ENCODE results near the gene RBPJ.
A peak's percentile ranks its signal among the peaks of the same experiment; 100 is the strongest.

Gene RBPJ

DNA sequence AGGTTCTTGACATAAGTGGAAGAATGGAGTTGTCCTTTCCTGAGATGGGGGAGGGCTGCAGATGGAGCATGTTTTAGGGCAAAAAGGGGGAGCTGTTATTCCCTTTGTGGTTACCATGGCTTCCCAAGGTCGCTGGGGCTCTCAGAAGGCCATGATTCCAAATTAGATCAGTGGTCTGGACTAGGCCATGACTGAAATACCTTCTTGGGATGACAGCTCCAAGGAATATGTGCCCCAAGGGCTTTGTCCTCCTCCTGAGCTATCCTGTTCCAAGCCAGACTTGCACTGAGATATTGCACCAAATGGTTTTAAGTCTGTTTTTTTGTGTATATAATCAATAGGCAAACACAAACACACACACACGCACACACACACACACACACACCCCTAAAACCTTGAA lies 3.0 kb upstream of the RBPJ start:
- peaks cover 31% of the 10 kb centered on the region for H3K4me1 Mint-ChIP-seq (ENCODE audit: low read depth)
- peaks cover 29% of the 10 kb centered on the region for H3K9me3 Mint-ChIP-seq
- no peak overlapping the region for H3K27ac Mint-ChIP-seq
- H3K27me3 Mint-ChIP-seq (ENCODE audit: low read depth): no peaks in the 10 kb centered on the region
- no peak overlapping the region for H3K4me3 Mint-ChIP-seq
- peaks cover 22% of the 10 kb centered on the region for H3K36me3 Mint-ChIP-seq (ENCODE audit: low read depth)

DNA sequence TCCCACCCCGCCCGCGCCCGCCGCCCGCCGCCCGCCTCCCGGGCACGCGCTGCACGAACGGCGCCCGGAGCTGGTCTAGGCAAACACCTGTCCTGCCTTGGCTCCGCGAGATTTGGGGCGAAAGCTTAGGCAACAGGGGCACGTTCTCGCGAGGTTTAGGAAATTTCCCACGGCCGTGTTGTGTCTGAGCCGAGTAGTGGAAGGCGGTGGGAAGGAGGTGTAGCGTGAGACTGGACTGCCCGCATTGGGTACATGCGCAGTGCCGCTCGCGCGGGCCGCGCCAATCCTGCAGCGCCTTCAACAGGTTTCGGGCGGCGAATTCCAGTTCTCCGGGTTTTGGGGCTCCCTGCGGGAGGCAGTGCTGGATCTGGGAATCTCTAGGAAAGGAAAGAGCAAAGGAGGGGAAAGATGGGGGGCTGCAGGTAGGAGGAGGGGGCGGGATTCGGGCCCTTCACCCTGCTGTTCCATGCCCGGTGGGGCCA lies 1.3 kb upstream of the RBPJ start:
- Mint-ChIP-seq H3K36me3 (ENCODE audit: low read depth) (peaks cover 23% of the 10 kb centered on the region), H3K9me3 (peaks cover 25% of the 10 kb centered on the region), H3K4me3 (peak overlapping the region; percentile 96), H3K27ac (peak overlapping the region; percentile 100), H3K4me1 (ENCODE audit: low read depth) (peaks cover 40% of the 10 kb centered on the region), H3K27me3 (ENCODE audit: low read depth) (no peaks in the 10 kb centered on the region)

DNA sequence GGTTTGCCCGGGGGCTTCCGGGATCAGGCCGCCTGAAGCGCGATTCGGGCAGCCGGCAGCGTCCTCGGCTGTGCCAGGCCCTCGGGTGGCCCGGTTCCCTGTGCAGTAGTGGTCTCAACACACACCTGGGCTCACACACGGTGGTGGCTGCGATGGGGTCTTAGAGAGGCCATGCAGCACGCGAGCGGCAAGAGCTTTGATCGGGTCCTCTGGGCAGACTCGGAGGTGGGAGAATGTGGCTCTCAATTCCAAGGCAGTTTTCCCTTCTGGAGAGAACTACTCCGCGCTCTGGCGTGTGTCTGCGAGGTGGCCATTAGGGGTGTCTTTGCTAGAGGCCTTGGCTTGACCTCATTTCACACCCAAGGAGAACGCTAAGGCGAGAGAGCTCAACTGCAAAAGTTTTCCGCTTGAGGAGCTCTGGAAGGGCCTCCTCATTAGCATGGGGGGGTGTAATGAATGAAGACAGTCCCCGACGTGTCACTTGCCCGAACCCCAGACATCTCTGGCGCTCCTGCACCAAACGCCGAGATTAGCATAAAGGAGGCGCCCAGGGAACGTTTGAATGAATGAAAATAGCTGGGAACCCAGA lies 771 bp upstream of the RBPJ start:
- Mint-ChIP-seq H3K27me3 (ENCODE audit: low read depth) (no peaks in the 10 kb centered on the region), H3K4me1 (ENCODE audit: low read depth) (peaks cover 41% of the 10 kb centered on the region), H3K9me3 (peaks cover 22% of the 10 kb centered on the region), H3K4me3 (peak overlapping the region; percentile 96), H3K36me3 (ENCODE audit: low read depth) (peaks cover 23% of the 10 kb centered on the region), H3K27ac (peak overlapping the region; percentile 100)

DNA sequence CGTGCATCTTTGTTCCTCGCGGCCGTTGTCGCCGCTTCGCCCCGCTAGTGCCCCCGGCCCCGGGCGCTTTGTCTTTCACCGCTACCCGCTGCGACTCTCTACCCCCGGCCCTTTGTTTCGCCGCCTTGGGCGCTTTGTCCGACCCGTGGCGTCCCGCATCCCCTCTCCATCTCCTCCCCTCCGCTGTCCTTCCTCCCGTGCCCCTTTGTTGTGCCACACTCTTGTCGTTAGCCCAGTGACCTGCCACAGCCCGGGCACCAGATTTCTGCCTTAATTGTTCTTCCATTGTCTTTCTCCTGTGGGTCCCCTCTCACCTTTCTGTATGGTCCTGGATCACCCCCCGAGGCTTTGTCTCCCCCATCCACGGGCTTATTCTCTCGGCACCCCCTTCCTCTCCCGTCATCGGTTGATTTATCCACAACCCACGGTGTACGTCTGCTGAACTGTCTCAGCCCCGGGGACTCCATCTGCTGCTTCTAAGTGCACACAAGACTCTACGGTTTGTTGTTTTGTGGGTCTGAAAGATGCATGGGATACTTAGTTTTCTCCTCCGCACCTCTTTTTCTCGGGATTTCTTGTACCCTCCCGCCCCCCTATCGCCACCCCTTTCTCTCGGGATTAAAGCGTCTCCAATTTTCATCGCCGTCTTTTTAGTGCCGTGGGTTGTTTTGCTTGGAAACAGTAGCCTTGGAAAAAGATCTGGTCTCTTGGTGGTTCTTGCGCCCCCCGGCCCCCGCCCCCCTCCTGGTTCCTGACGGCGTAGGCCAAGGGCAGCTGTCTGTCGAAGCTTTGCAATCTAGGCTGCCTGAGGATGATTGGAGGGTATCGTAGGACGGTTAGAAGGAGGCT lies 783 bp downstream of the RBPJ start:
- Mint-ChIP-seq H3K27me3 (ENCODE audit: low read depth) (no peaks in the 10 kb centered on the region), H3K27ac (peak overlapping the region; percentile 100), H3K4me3 (peak overlapping the region; percentile 100), H3K36me3 (ENCODE audit: low read depth) (peaks cover 19% of the 10 kb centered on the region), H3K4me1 (ENCODE audit: low read depth) (peaks cover 45% of the 10 kb centered on the region), H3K9me3 (peaks cover 13% of the 10 kb centered on the region)

DNA sequence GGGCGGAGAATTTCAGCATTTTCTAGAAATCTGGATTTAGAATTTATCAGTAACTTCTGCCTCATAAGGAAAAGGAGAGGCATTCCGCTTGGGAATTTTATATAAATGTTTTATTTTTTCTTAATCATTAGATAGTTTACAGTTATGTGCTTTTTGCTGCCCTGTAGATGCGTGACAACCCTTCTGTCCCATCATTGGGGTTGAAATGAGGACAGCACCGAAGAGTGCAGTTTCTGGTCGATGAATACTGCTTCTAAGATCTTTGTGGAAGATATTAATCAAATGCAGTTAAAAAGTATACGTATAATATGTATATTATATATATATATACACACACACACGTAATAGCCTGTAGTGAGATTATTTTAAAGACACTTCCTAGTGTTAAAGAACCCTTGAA lies 1.5 kb downstream of the RBPJ start:
- H3K36me3 Mint-ChIP-seq (ENCODE audit: low read depth): peaks cover 16% of the 10 kb centered on the region

DNA sequence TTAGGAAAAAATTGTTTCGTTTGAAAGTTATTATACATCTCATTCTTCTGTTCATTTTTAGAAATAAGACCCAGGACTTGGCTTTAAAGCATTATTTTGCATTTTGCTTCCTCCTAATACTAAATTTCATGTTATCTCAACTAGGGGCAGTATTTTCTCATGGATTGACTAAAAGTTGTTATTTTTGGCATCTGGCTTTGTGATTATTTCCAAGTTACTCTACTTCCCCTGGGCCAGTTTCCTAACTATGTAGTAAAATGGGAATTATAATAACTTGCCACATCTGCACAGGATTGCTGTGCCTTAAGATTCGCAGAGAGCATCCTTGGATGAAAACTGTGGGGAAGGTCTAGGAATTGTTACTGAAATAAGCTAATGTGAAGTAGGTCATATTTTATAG lies 3.0 kb downstream of the RBPJ start:
- Mint-ChIP-seq H3K27me3 (ENCODE audit: low read depth) (no peaks in the 10 kb centered on the region), H3K27ac (peak overlapping the region; percentile 34), H3K4me1 (ENCODE audit: low read depth) (peaks cover 36% of the 10 kb centered on the region), H3K36me3 (ENCODE audit: low read depth) (peaks cover 9% of the 10 kb centered on the region), H3K4me3 (peak overlapping the region; percentile 81), H3K9me3 (no peaks in the 10 kb centered on the region)

More for the DNA sequence above, 1.5 kb downstream of the RBPJ start:
- peak overlapping the region; percentile 100 for H3K27ac Mint-ChIP-seq
- H3K4me3 Mint-ChIP-seq: peak overlapping the region; percentile 100
- peaks cover 42% of the 10 kb centered on the region for H3K4me1 Mint-ChIP-seq (ENCODE audit: low read depth)
- peaks cover 7% of the 10 kb centered on the region for H3K9me3 Mint-ChIP-seq
- no peaks in the 10 kb centered on the region for H3K27me3 Mint-ChIP-seq (ENCODE audit: low read depth)

DNA sequence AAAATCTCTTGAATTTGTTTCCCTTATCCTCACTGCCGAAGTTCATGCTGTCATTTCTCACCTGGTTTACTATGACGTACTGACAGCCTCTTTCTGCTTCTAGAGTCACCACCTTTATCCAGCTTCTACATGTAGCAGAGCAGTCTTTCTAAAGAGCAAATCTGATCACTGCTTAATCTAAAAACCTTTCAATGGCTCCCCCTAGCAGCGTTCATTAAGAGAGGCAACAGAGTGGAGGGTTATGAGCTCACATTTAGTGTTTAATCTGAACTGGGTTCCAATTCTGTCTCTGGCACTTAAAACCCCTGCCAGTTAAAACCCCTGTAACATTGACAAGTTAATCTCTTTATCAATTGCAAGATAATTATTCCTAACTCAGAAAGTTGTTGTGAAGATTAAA lies 4.4 kb downstream of the RBPJ start:
- no peaks in the 10 kb centered on the region for H3K9me3 Mint-ChIP-seq
- peaks cover 37% of the 10 kb centered on the region for H3K4me1 Mint-ChIP-seq (ENCODE audit: low read depth)
- H3K27ac Mint-ChIP-seq: peak overlapping the region; percentile 50
- H3K27me3 Mint-ChIP-seq (ENCODE audit: low read depth): no peaks in the 10 kb centered on the region
- peak overlapping the region; percentile 52 for H3K4me3 Mint-ChIP-seq
- peaks cover 9% of the 10 kb centered on the region for H3K36me3 Mint-ChIP-seq (ENCODE audit: low read depth)

DNA sequence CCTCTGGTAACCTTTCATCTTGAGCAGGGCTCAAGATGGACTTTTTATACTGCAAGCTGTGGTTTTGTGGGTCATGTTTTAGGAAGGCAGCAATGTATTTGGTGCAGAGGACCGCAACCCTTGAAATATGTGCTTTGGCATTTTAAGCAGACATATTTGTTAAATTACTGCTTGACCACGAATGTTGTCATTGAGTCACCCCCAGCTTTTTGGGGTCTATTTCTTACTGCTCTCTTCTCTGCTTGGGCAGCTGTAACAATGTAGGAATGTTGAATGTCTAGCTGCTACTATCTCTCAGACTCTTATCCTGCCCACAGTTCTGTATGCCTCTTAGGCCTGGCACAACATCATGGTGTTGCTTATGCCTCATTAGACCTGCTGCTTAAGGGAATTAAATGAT lies 6.0 kb downstream of the RBPJ start:
- Mint-ChIP-seq H3K27ac (no peak overlapping the region), H3K9me3 (no peaks in the 10 kb centered on the region), H3K27me3 (ENCODE audit: low read depth) (no peaks in the 10 kb centered on the region), H3K36me3 (ENCODE audit: low read depth) (peaks cover 6% of the 10 kb centered on the region), H3K4me3 (peak overlapping the region; percentile 3), H3K4me1 (ENCODE audit: low read depth) (peaks cover 46% of the 10 kb centered on the region)

DNA sequence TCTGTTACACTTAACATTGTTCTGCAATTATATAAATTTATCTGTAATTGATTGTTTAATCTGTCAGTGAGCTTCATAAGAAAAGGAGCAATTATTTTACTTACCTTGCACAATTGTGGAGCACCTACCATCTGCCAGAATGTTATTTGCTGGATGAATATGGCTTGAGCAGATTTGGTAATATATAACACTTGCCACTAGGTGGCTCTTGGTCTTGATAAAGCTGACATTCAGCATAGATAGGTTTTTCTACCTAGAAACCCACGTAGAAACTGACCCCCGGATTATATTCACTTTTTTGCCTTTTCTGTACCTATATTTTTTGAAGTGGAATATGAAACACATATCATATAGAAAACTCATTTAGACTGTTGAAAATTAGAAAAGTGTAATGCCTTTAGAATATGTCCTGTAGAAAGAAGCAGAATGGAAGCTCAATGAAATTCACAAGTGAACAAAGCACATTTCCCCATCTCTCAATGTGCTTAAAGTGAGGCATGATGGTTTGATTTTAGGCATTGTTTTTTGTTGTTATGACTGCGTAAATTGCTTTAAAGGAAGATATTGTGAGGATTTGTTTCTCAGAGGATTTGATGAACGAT lies 9.5 kb downstream of the RBPJ start:
- H3K9me3 Mint-ChIP-seq: no peaks in the 10 kb centered on the region
- peaks cover 2% of the 10 kb centered on the region for H3K36me3 Mint-ChIP-seq (ENCODE audit: low read depth)
- H3K27ac Mint-ChIP-seq: no peak overlapping the region
- peaks cover 26% of the 10 kb centered on the region for H3K4me1 Mint-ChIP-seq (ENCODE audit: low read depth)
- H3K27me3 Mint-ChIP-seq (ENCODE audit: low read depth): no peaks in the 10 kb centered on the region
- no peak overlapping the region for H3K4me3 Mint-ChIP-seq

DNA sequence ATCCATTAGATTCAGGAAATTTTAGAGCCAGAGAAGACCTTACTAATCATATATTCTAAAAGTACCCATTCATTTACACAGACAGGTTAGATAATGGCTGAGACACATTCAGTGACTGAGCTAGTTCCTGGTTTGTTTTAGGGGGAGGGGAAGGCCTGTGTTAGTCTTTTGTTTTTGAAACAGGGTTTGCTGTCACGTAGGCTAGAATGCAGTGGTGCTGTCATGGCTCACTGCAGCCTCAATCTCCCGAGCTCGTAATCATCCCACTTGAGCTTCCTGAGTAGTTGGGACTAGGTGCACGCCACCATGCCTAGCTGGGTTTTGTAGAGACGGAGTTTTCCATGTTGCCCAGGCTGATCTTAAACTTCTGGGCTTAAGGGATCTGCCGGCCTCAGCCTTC lies 10.1 kb downstream of the RBPJ start:
- Mint-ChIP-seq H3K9me3 (no peaks in the 10 kb centered on the region), H3K4me1 (ENCODE audit: low read depth) (peaks cover 26% of the 10 kb centered on the region), H3K27me3 (ENCODE audit: low read depth) (no peaks in the 10 kb centered on the region), H3K36me3 (ENCODE audit: low read depth) (peaks cover 2% of the 10 kb centered on the region), H3K4me3 (no peak overlapping the region), H3K27ac (no peak overlapping the region)

DNA sequence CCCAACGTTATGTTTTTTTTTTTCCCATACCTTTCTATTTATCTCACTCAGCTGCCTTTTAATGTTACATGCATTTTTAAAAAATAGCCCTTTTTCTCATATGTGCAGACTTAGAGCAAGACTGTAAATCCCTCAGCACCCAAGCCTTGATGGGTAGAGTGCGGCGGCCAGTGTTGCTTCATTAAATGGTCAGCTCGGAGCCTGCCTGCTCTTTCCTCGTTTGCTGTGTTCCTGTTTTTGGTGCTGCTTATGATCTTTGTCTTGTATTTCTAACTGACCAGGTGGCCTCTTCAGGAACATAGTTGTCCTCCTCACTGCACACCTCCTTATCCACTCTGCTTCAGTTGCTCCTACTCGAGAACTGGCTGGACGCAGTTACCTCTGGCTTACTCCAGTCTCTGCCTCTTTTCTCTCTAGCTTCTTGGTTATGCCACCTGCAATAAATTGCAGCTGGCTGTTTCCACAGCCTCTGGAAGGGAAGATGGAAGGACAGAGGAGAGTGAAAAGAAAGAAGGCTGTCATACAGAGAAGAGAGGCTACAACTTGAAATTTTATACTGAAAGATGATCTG lies 10.7 kb downstream of the RBPJ start:
- Mint-ChIP-seq H3K4me1 (ENCODE audit: low read depth) (peaks cover 30% of the 10 kb centered on the region), H3K4me3 (no peak overlapping the region), H3K27ac (no peak overlapping the region), H3K36me3 (ENCODE audit: low read depth) (peaks cover 2% of the 10 kb centered on the region), H3K27me3 (ENCODE audit: low read depth) (no peaks in the 10 kb centered on the region), H3K9me3 (no peaks in the 10 kb centered on the region)

DNA sequence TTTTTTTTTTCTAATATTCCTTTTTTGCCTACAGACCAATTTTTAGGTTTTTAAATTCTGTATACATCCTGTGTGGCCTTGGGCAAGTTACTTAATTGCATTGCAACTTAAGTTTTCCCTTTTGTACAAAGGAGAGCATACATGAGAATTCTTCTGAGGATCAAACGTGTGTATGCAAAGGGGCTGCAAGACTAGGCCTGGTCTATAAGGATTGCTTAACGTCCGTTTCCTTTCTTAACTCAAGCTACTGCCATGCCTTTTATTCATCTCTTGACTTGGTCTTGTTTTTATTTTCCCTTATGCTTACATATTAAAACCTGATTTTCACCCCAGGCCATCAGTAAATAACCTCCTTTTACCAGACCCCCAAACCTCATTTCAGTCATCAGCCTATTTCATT lies 13.6 kb downstream of the RBPJ start:
- Mint-ChIP-seq H3K4me1 (ENCODE audit: low read depth) (peaks cover 25% of the 10 kb centered on the region), H3K9me3 (no peaks in the 10 kb centered on the region), H3K27ac (no peak overlapping the region), H3K27me3 (ENCODE audit: low read depth) (no peaks in the 10 kb centered on the region), H3K4me3 (no peak overlapping the region), H3K36me3 (ENCODE audit: low read depth) (peaks cover 2% of the 10 kb centered on the region)

DNA sequence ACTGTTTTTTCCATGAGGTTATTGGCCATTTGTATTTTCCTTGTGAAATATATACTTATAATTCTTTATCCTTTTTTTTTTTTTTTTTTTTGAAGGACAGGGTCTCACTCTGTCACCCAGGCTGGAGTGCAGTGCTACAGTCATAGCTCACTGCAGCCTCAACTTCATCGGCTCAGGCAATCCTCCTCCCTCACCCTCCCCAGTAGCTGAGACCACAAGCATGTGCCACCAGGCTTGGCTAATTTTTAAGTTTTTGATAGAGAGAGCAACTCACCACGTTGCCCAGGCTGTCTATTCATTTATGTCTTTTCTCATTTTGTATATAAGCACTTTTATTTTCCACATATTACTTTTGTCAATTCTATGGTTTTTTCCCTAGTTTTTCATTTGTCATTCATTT lies 16.8 kb downstream of the RBPJ start:
- Mint-ChIP-seq H3K27me3 (ENCODE audit: low read depth) (no peaks in the 10 kb centered on the region), H3K27ac (no peak overlapping the region), H3K4me1 (ENCODE audit: low read depth) (peaks cover 32% of the 10 kb centered on the region), H3K4me3 (no peak overlapping the region), H3K9me3 (no peaks in the 10 kb centered on the region), H3K36me3 (ENCODE audit: low read depth) (peaks cover 2% of the 10 kb centered on the region)

DNA sequence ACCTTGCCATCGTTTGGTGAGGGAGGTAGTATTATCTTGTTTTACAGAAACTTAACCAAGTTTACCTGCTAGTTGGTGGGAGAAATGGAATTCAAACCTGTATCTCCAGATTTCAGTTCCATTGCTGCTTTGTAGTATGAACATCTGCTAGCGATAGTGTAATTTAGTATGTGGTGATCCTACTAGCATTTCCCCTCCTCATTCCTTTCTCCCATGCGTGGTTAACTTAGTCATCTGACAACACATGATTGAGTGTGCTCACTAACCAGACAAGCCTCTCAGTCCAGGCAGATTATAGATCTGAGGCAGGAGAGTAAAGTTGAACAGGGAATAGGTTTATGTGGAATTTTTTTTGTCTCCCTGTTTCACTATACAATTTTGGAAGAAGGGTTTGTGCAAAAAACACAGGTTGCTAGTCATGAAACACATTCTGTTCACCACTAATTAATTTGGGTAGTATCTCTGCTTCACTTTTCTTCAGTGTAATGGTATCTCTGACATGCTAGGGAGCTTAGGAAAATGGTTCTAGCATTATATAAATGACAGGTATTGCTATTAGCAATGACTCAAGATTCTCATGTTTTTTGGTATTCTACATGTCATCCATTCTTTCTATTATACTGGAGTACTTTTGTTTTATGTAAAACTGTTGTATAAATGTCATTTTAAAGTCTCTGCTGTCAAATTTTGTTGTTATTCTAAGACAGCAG lies 21.7 kb downstream of the RBPJ start:
- Mint-ChIP-seq H3K4me1 (ENCODE audit: low read depth) (peaks cover 43% of the 10 kb centered on the region), H3K36me3 (ENCODE audit: low read depth) (peaks cover 8% of the 10 kb centered on the region)

More for the DNA sequence above, 21.7 kb downstream of the RBPJ start:
- H3K27me3 Mint-ChIP-seq (ENCODE audit: low read depth): no peaks in the 10 kb centered on the region
- no peaks in the 10 kb centered on the region for H3K9me3 Mint-ChIP-seq
- H3K27ac Mint-ChIP-seq: no peak overlapping the region
- no peak overlapping the region for H3K4me3 Mint-ChIP-seq

Measured in T-helper 1 cell treated with Interleukin-12 subunit alpha and Interleukin-12 subunit beta and Interleukin-4 antibody, amounts not matched to agents 30 μg/mL and 1 μg/mL, for 36 hours (primary cell).